GM12878 (cell line): Measurements from ENCODE around the gene DNAJC4. TPM values are rescaled to one million over a fixed set of nuclear protein-coding genes. Genes with fewer than 3 reads are reported as not detected.

Experiments used
- ATAC-seq: fragments of 200-7000 bp; cut with Tn5 transposase; 3 replicates; pipeline ENCODE4 v1.9.1; 2020; ENCODE audit warnings: mild to moderate bottlenecking, moderate library complexity
- BruUV-seq: library from RNA; stranded (reverse); fragments of 400-500 nt; replicated peaks from 2 replicates; lab custom pipeline; 2021; lab: Mats Ljungman, UMichigan
- CTCF ChIA-PET: fragments of 300-600 bp; sonication (Branson Sonifier 250); formaldehyde crosslinking; extraction: SDS; loops from one replicate; lab custom pipeline; 2021; ENCODE audit warnings: inconsistent platforms; lab: Yijun Ruan, JAX
- POLR2A ChIA-PET: fragments of 350-600 bp; formaldehyde crosslinking; extraction: SDS; loops from one replicate; lab custom pipeline; 2021; ENCODE audit warnings: inconsistent platforms; lab: Charles Lee
- RAD21 ChIA-PET: fragments of 300-600 bp; sonication (Branson Sonifier 250); formaldehyde crosslinking; loops from one replicate; lab custom pipeline; 2023; ENCODE audit warnings: antibody characterized with exemption; ENCODE audit not compliant: unreplicated experiment; lab: Charles Lee
- SMC1A ChIA-PET: fragments of 300-600 bp; sonication (Branson Sonifier 250); formaldehyde crosslinking; loops from one replicate; lab custom pipeline; 2023; ENCODE audit not compliant: unreplicated experiment, uncharacterized antibody; lab: Charles Lee
- DNase-seq: peaks from one replicate; pipeline ENCODE4 v3.0.0-alpha.2; 2011; ENCODE audit warnings: low read depth, low spot score
- FAIRE-seq: peaks from 3 replicates; lab custom pipeline; 2011; peaks lifted over from hg19 to GRCh38; lab: Jason Lieb, UNC
- H2AFZ ChIP-seq: 2 replicates; pipeline ENCODE4 v1.6.0; 2011; ENCODE audit warnings: low read depth, low read length, control low read depth; ENCODE audit not compliant: control insufficient read depth
- H3K27ac ChIP-seq: 2 replicates; pipeline ENCODE4 v1.5.1; 2011; ENCODE audit warnings: control low read depth; ENCODE audit not compliant: control insufficient read depth, insufficient read depth
- H3K27me3 ChIP-seq, 2 experiments: replicated peaks in 1 of 2; 2 replicates each; pipeline versions ENCODE4 v1.6.0 to v1.6.1; 2011; ENCODE audit warnings: low read length in 1 of 2; ENCODE audit not compliant: control insufficient read depth in 2 of 2, insufficient read depth in 2 of 2
- H3K36me3 ChIP-seq, 2 experiments: 2 replicates each; pipeline ENCODE4 v1.5.1; 2011; ENCODE audit warnings: low read length in 1 of 2; ENCODE audit not compliant: control insufficient read depth in 2 of 2, insufficient read depth in 2 of 2
- H3K4me1 ChIP-seq: 2 replicates; pipeline ENCODE4 v1.6.1; 2011; ENCODE audit warnings: mild to moderate bottlenecking, low read length, moderate library complexity, mixed read lengths; ENCODE audit not compliant: control insufficient read depth, insufficient read depth
- H3K4me2 ChIP-seq: 2 replicates; pipeline ENCODE4 v1.6.0; 2011; ENCODE audit warnings: control low read depth; ENCODE audit not compliant: control insufficient read depth, insufficient read depth
- H3K4me3 ChIP-seq: fragments of 200-600 bp; sonication (generic); 2 replicates; pipeline ENCODE4 v1.5.1; 2016
- H3K79me2 ChIP-seq: 2 replicates; pipeline ENCODE4 v1.6.0; 2011; ENCODE audit warnings: low read length; ENCODE audit not compliant: control insufficient read depth, insufficient read depth
- H3K9ac ChIP-seq: 2 replicates; pipeline ENCODE4 v1.8.0; 2011; ENCODE audit warnings: low read length, control low read depth, mixed read lengths; ENCODE audit not compliant: control insufficient read depth, insufficient read depth
- H3K9me3 ChIP-seq: replicated peaks from 3 replicates; pipeline ENCODE4 v1.5.1; 2011; ENCODE audit warnings: mild to moderate bottlenecking, low read length; ENCODE audit not compliant: control insufficient read depth, insufficient read depth
- H4K20me1 ChIP-seq: 2 replicates; pipeline ENCODE4 v1.6.0; 2011; ENCODE audit not compliant: control insufficient read depth, insufficient read depth
- ATF7 ChIP-seq: fragments of 450-650 bp; IDR thresholded peaks from 2 replicates; pipeline ENCODE4 v1.6.1; 2016; ENCODE audit warnings: low read depth, mild to moderate bottlenecking
- BMI1 ChIP-seq: fragments of 450-650 bp; IDR thresholded peaks from 2 replicates; pipeline ENCODE4 v1.6.1; 2016; ENCODE audit warnings: mild to moderate bottlenecking, moderate library complexity, borderline replicate concordance
- CHD1 ChIP-seq: IDR thresholded peaks from 2 replicates; pipeline ENCODE4 v1.6.1; 2012; ENCODE audit warnings: low read depth, low read length, improper control_type of control experiment
- CREB1 ChIP-seq: IDR thresholded peaks from 2 replicates; pipeline ENCODE4 v1.6.1; 2012; ENCODE audit warnings: low read depth, mild to moderate bottlenecking, inconsistent platforms
- HCFC1 ChIP-seq: fragments of 150-350 bp; IDR thresholded peaks from 2 replicates; pipeline ENCODE4 v1.6.1; 2014; ENCODE audit warnings: low read length
- HDGF ChIP-seq: fragments of 450-650 bp; IDR thresholded peaks from 2 replicates; pipeline ENCODE4 v1.6.1; 2016; ENCODE audit warnings: antibody characterized with exemption
- HSF1 ChIP-seq: fragments of 150-350 bp; IDR thresholded peaks from 2 replicates; pipeline ENCODE4 v1.6.1; 2014; ENCODE audit warnings: mild to moderate bottlenecking, low read depth, low read length
- JUNB ChIP-seq: IDR thresholded peaks from 2 replicates; pipeline ENCODE4 v1.6.1; 2016; ENCODE audit warnings: antibody characterized with exemption, mild to moderate bottlenecking
- MYC ChIP-seq: IDR thresholded peaks from 2 replicates; pipeline ENCODE4 v1.6.1; 2011; ENCODE audit warnings: mild to moderate bottlenecking, low read length, moderate library complexity, inconsistent platforms; ENCODE audit not compliant: insufficient read depth, insufficient replicate concordance, insufficient read length, severe bottlenecking
- NFYA ChIP-seq: IDR thresholded peaks from 2 replicates; pipeline ENCODE4 v1.6.1; 2011; ENCODE audit warnings: low read depth, mild to moderate bottlenecking, low read length, improper control_type of control experiment, borderline replicate concordance
- NR2C2 ChIP-seq: IDR thresholded peaks from 2 replicates; pipeline ENCODE4 v1.6.1; 2011; ENCODE audit warnings: borderline replicate concordance, low read depth; ENCODE audit not compliant: control insufficient read depth, insufficient read length
- PAX5 ChIP-seq: IDR thresholded peaks from 2 replicates; pipeline ENCODE4 v1.6.1; 2011; ENCODE audit warnings: low read depth, low read length, borderline replicate concordance
- PAX8 ChIP-seq: fragments of 450-650 bp; IDR thresholded peaks from 2 replicates; pipeline ENCODE4 v1.6.1; 2017; ENCODE audit warnings: mild to moderate bottlenecking, moderate library complexity
- POLR2A ChIP-seq: IDR thresholded peaks from 2 replicates; pipeline ENCODE4 v1.6.1; 2011; ENCODE audit warnings: low read depth, mild to moderate bottlenecking, low read length
- SREBF2 ChIP-seq: IDR thresholded peaks from 2 replicates; pipeline ENCODE4 v1.6.1; 2012; ENCODE audit warnings: mild to moderate bottlenecking, low read length
- WRNIP1 ChIP-seq: IDR thresholded peaks from 2 replicates; pipeline ENCODE4 v1.6.1; 2011; ENCODE audit warnings: low read depth, low read length, improper control_type of control experiment, borderline replicate concordance
- ZNF207 ChIP-seq: fragments of 450-650 bp; IDR thresholded peaks from 2 replicates; pipeline ENCODE4 v1.6.1; 2014; ENCODE audit warnings: antibody characterized with exemption, mild to moderate bottlenecking, borderline replicate concordance
- WGBS: methylation state at CpG from one replicate; pipeline ENCODE4 v1.1.6; 2016; ENCODE audit warnings: low lambda C conversion rate; ENCODE audit not compliant: insufficient replicate concordance, insufficient coverage; ENCODE audit errors: missing lambda C conversion rate; 5-methylcytosine and 5-hydroxymethylcytosine counted together
- in situ Hi-C: fragments of 300-500 bp; cut with MboI; formaldehyde crosslinking; loops from 9 replicates; pipeline ENCODE4 v1.14.3; 2018; ENCODE audit warnings: mixed read lengths
- intact Hi-C: fragments of 100-400 bp; cut with micrococcal nuclease; formaldehyde crosslinking; loops from one replicate; pipeline ENCODE4 v1.14.2; 2022; ENCODE audit not compliant: unreplicated experiment
- polyA plus RNA-seq, 11 experiments: library from polyadenylated mRNA; depleted of rRNA in 4 of 11; unstranded in 6 of 11; stranded (reverse) in 5 of 11; fragments of >200 nt; fragmentation: Nextera tagmentation in 4 of 11; fragmentation: Illumina TruSeq in 1 of 11; extraction: Ambion mirVana in 4 of 11; extraction: Trizol in 1 of 11; gene quantifications; 1 replicate in 1 of 11; 2 replicates in 10 of 11; pipeline versions ENCODE4 v1.2.1 to v1.2.3, GENCODE V29; 2011 to 2016; ENCODE audit warnings: inconsistent platforms in 2 of 11, missing spikeins in 2 of 11, low read depth in 1 of 11
- total RNA-seq, 4 experiments: library from RNA; depleted of rRNA in 3 of 4; stranded (reverse); fragments of >200 nt in 3 of 4; fragmentation: Illumina TruSeq in 1 of 4; extraction: Trizol in 1 of 4; gene quantifications; 2 replicates each; pipeline versions ENCODE4 v1.2.1 to v1.2.3, GENCODE V29; 2013 to 2021
- TF ChIP-seq, protein P1 (sequence below): IDR thresholded peaks from 2 replicates; pipeline ENCODE4 v1.6.1; 2012; ENCODE audit warnings: low read length, inconsistent platforms
- TF ChIP-seq, protein P2 (sequence below): fragments of 450-650 bp; IDR thresholded peaks from 2 replicates; pipeline ENCODE4 v1.6.1; 2018; ENCODE audit warnings: borderline replicate concordance, mild to moderate bottlenecking; ENCODE audit not compliant: partially characterized antibody

The DNAJC4 gene
- total and polyA plus RNA-seq, 10 of the 15 experiments (the other 5 are each of a cell fraction or from before 2014, with no cell fraction given): 3.7 to 64.9 (median 30.1) TPM

DNA sequence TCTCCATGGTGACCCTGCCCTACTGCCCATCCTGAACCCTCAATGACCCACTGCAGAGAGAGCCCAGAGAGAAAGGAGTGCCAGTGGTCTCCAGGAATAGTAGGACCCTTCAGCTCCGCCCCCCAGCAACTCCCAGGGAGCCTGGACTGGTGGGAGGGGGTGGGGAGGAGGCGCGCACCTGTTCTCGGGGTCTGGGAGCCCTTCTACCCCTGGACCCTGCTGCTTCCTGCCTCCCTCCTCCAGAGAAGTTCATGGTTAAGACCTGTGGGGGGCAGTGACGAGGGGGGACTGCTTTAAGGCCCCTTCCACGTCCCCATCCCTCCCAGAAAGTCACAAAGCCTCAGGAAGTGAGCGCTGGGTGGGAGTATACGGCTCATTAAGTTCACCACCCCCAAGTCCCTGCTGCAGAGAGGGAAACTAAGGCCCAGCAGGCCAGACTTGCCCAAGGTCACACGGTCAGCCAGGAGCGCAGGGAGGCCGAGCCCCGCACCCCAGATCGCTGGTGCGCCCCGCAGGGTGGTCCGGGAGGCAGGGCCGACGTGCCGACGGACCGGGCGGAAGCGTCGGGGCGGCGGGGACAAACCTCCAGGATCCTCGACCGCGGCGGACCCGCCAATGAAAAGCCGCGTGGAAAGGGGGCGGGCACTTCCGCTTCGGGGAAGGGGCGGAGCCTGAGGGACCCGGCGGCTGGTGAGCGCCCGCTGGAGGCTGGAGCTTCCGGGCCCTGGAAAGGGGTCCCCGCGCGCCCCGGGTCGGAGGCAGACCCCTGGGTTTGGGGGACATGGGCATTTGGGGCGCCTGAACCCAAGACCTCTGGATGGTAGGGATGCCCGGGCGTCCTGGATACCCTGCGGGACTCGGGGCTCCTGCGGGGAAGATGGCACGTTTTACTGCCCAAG is 4.5 kb upstream of the DNAJC4 start, which contains the start of the genes NUDT22 and TRPT1:
NUDT22 (plus strand) TSS at position 667 of the 899 bp plus-strand sequence. CDS start 379 bp downstream, outside the sequence.
TRPT1 (minus strand) TSS at position 579 of the 899 bp plus-strand sequence; CDS start at position 253, 326 bp downstream.
- Histone ChIP-seq H3K27ac (peak within 1 kb of the TSS; percentile 96), H3K4me2 (peak within 1 kb of the TSS; percentile 98), H3K9ac (peak within 1 kb of the TSS; percentile 98), H3K36me3 (peaks cover 9 to 11% of the 10 kb centered on the region in 2 experiments), H3K27me3 (no peaks in the 10 kb centered on the region), H2AFZ (peak within 1 kb of the TSS; percentile 79), H4K20me1 (no peaks in the 10 kb centered on the region), H3K9me3 (no peaks in the 10 kb centered on the region), H3K4me1 (peaks cover 18% of the 10 kb centered on the region), H3K79me2 (peaks cover 36% of the 10 kb centered on the region), H3K4me3 (peak within 1 kb of the TSS; percentile 90)
- under 1% methylated on average over 53 of the region's 54 CpGs for WGBS
- in situ Hi-C loops (loop anchor here (25.0 kb wide), 1 partner anchor 1636 kb away; the partner anchor contains the start of genes CFL1, EFEMP2 and MUS81), intact Hi-C loops (no loop called here)
- BruUV-seq: TSS peak; percentile 82
- ChIA-PET RAD21 (interaction anchor here (0.8 to 3.3 kb wide), 10 partner anchors 9 to 109 kb away, joined by 3 to 34 read pairs (median 4); partner anchors contain the start of genes BAD, FERMT3, FKBP2 and PRDX5), POLR2A (interaction anchor here (0.5 to 9.7 kb wide), 19 partner anchors 8 to 414 kb away, joined by 3 to 85 read pairs (median 5); partner anchors contain the start of genes FERMT3, FKBP2, PPP1R14B and PRDX5), CTCF (interaction anchor here (0.5 to 5.0 kb wide), 11 partner anchors 11 to 105 kb away, joined by 3 to 59 read pairs (median 4); partner anchors contain the start of genes FERMT3 and FKBP2), SMC1A (interaction anchor here (0.8 to 5.4 kb wide), 7 partner anchors 13 to 76 kb away, joined by 3 to 56 read pairs (median 4); partner anchors contain the start of genes FERMT3 and FKBP2)
- DNase-seq: no peak
- peak; percentile 61 for FAIRE-seq
- peak; percentile 80 for ATAC-seq
- TF ChIP-seq HCFC1: peak; percentile 34; the same call in 1 of the 2 replicates
- no peak for TF ChIP-seq PAX5
- no peak for TF ChIP-seq CHD1
- TF ChIP-seq NFYA: no peak
- TF ChIP-seq WRNIP1: no peak
- TF ChIP-seq ZNF207: no peak
- TF ChIP-seq MYC: no peak
- no peak for TF ChIP-seq HSF1
- no peak for TF ChIP-seq HDGF
- TF ChIP-seq NR2C2: no peak
- TF ChIP-seq, protein P1, sequence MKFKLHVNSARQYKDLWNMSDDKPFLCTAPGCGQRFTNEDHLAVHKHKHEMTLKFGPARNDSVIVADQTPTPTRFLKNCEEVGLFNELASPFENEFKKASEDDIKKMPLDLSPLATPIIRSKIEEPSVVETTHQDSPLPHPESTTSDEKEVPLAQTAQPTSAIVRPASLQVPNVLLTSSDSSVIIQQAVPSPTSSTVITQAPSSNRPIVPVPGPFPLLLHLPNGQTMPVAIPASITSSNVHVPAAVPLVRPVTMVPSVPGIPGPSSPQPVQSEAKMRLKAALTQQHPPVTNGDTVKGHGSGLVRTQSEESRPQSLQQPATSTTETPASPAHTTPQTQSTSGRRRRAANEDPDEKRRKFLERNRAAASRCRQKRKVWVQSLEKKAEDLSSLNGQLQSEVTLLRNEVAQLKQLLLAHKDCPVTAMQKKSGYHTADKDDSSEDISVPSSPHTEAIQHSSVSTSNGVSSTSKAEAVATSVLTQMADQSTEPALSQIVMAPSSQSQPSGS: no peak
- peak; percentile 71 for TF ChIP-seq POLR2A
- no peak for TF ChIP-seq SREBF2
- no peak for TF ChIP-seq JUNB
- no peak for TF ChIP-seq ATF7
- TF ChIP-seq CREB1: peak; percentile 52; the same call in 1 of the 2 replicates
- TF ChIP-seq, protein P2, sequence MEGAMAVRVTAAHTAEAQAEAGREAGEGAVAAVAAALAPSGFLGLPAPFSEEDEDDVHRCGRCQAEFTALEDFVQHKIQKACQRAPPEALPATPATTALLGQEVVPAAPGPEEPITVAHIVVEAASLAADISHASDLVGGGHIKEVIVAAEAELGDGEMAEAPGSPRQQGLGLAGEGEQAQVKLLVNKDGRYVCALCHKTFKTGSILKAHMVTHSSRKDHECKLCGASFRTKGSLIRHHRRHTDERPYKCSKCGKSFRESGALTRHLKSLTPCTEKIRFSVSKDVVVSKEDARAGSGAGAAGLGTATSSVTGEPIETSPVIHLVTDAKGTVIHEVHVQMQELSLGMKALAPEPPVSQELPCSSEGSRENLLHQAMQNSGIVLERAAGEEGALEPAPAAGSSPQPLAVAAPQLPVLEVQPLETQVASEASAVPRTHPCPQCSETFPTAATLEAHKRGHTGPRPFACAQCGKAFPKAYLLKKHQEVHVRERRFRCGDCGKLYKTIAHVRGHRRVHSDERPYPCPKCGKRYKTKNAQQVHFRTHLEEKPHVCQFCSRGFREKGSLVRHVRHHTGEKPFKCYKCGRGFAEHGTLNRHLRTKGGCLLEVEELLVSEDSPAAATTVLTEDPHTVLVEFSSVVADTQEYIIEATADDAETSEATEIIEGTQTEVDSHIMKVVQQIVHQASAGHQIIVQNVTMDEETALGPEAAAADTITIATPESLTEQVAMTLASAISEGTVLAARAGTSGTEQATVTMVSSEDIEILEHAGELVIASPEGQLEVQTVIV: peak; percentile 14
- no peak for TF ChIP-seq BMI1
- no peak for TF ChIP-seq PAX8
